DND-41 (cell line): ENCODE data around the gene NDC80.
"Not testable (repeated sequence)": the region's sequence is repeated elsewhere in the genome, so short reads cannot be mapped to it uniquely, and the experiment has no call there.

Experiments used
- ATAC-seq: fragments of 200-7000 bp; cut with Tn5 transposase; 3 replicates; pipeline ENCODE4 v1.9.1; 2021; ENCODE audit warnings: low read depth; ENCODE audit not compliant: insufficient read depth
- DNase-seq: peaks from one replicate; pipeline ENCODE4 v3.0.0-alpha.2; 2020
- H2AFZ ChIP-seq: 2 replicates; pipeline ENCODE4 v1.6.0; 2012; ENCODE audit warnings: low read depth, low read length
- H3K27ac ChIP-seq: 2 replicates; pipeline ENCODE4 v1.5.1; 2012; ENCODE audit warnings: low read length, inconsistent platforms
- H3K27me3 ChIP-seq: fragments of 200-600 bp; sonication (generic); 2 replicates; pipeline ENCODE4 v1.6.0; 2012; ENCODE audit warnings: low read length, mild to moderate bottlenecking, inconsistent platforms; ENCODE audit not compliant: insufficient read depth, poor library complexity
- H3K36me3 ChIP-seq: 2 replicates; pipeline ENCODE4 v1.5.1; 2012; ENCODE audit warnings: low read length, inconsistent platforms; ENCODE audit not compliant: insufficient read depth
- H3K4me1 ChIP-seq: 2 replicates; pipeline ENCODE4 v1.5.1; 2012; ENCODE audit warnings: mild to moderate bottlenecking, low read length; ENCODE audit not compliant: insufficient read depth
- H3K4me2 ChIP-seq: 2 replicates; pipeline ENCODE4 v1.6.0; 2012; ENCODE audit warnings: mild to moderate bottlenecking, moderate library complexity, low read length, inconsistent platforms; ENCODE audit not compliant: insufficient read depth
- H3K4me3 ChIP-seq, 2 experiments: fragments of 200-600 bp in 1 of 2; shearing (Covaris generic) in 1 of 2; 2 replicates each; pipeline ENCODE4 v1.5.1; 2012 to 2016; ENCODE audit warnings: inconsistent platforms in 2 of 2, low read length in 2 of 2, mild to moderate bottlenecking in 2 of 2, low read depth in 1 of 2, moderate library complexity in 1 of 2
- H3K79me2 ChIP-seq: 2 replicates; pipeline ENCODE4 v1.6.0; 2012; ENCODE audit warnings: low read length, inconsistent platforms; ENCODE audit not compliant: insufficient read depth
- H3K9ac ChIP-seq: 2 replicates; pipeline ENCODE4 v1.6.0; 2012; ENCODE audit warnings: low read depth, mild to moderate bottlenecking, inconsistent platforms, low read length, moderate library complexity
- H3K9me3 ChIP-seq: 2 replicates; pipeline ENCODE4 v1.5.1; 2012; ENCODE audit warnings: low read length, moderate library complexity, mild to moderate bottlenecking, inconsistent platforms; ENCODE audit not compliant: insufficient read depth, severe bottlenecking
- H4K20me1 ChIP-seq: 2 replicates; pipeline ENCODE4 v1.6.0; 2012; ENCODE audit warnings: low read length; ENCODE audit not compliant: insufficient read depth
- CTCF ChIP-seq: IDR thresholded peaks from 2 replicates; pipeline ENCODE4 v1.5.1; 2012; ENCODE audit warnings: borderline replicate concordance, low read length, moderate library complexity, mild to moderate bottlenecking; ENCODE audit not compliant: poor library complexity, severe bottlenecking; ENCODE audit errors: extremely low read depth
- EZH2 ChIP-seq: IDR thresholded peaks from 3 replicates; pipeline ENCODE4 v1.6.1; 2012; ENCODE audit warnings: borderline replicate concordance, low read depth, mild to moderate bottlenecking, moderate library complexity, low read length, inconsistent platforms; ENCODE audit not compliant: severe bottlenecking

The NDC80 gene

GRCh38 chr18:2656237-2656980, 85.1 kb downstream of the NDC80 start:
- peak overlapping the region; percentile 97 for H3K9ac ChIP-seq
- peak; percentile 27 for ATAC-seq
- no peaks in the 10 kb centered on the region for H3K27me3 ChIP-seq
- peak overlapping the region; percentile 79 for H3K4me2 ChIP-seq
- H3K79me2 ChIP-seq = peaks cover 59% of the 10 kb centered on the region
- H3K4me1 ChIP-seq = peaks cover 33% of the 10 kb centered on the region
- H3K9me3 ChIP-seq = no peaks in the 10 kb centered on the region
- peak overlapping the region; percentile 89 for H3K27ac ChIP-seq
- H4K20me1 ChIP-seq = peaks cover 43% of the 10 kb centered on the region
- H3K36me3 ChIP-seq = peaks cover 12% of the 10 kb centered on the region; the same call in 1 of the 2 replicates
- no peak for TF ChIP-seq EZH2
- no peak for TF ChIP-seq CTCF
- DNase-seq = peak; percentile 46
- H3K4me3 ChIP-seq = peak overlapping the region; percentile 44 to 71
- H2AFZ ChIP-seq = peak overlapping the region; percentile 72

- Histone ChIP-seq H3K27me3 (no peaks in the 10 kb centered on the region), H3K27ac (peak overlapping the region; percentile 89), H3K4me3 (peak overlapping the region; percentile 44 to 71), H3K36me3 (peaks cover 12% of the 10 kb centered on the region; the same call in 1 of the 2 replicates), H3K4me2 (peak overlapping the region; percentile 79), H3K79me2 (peaks cover 63% of the 10 kb centered on the region), H2AFZ (peak overlapping the region; percentile 72; the same call in 1 of the 2 replicates), H3K9me3 (no peaks in the 10 kb centered on the region), H4K20me1 (peaks cover 43% of the 10 kb centered on the region), H3K4me1 (peaks cover 33% of the 10 kb centered on the region), H3K9ac (peak overlapping the region; percentile 97)
- TF ChIP-seq EZH2 (no peak), CTCF (no peak)
- ATAC-seq (peak; percentile 22; the same call in 2 of the 3 replicates), DNase-seq (no peak)
Measured at GRCh38 chr18:2656981-2657512, 85.7 kb downstream of the NDC80 start.

- Histone ChIP-seq H2AFZ (no peak overlapping the region), H4K20me1 (peaks cover 45% of the 10 kb centered on the region), H3K9me3 (no peaks in the 10 kb centered on the region), H3K4me3 (peak overlapping the region; percentile 44 to 71; a peak in 3 of 4 replicates), H3K27me3 (no peaks in the 10 kb centered on the region), H3K9ac (peak overlapping the region; percentile 97), H3K79me2 (peaks cover 71% of the 10 kb centered on the region), H3K4me2 (peak overlapping the region; percentile 79), H3K27ac (no peak overlapping the region; the same call in 1 of the 2 replicates), H3K36me3 (peaks cover 12% of the 10 kb centered on the region; the same call in 1 of the 2 replicates), H3K4me1 (peaks cover 33% of the 10 kb centered on the region)
- ATAC-seq = no peak
- no peak for DNase-seq
- TF ChIP-seq EZH2 (no peak), CTCF (no peak)
Measured at GRCh38 chr18:2657788-2658458, 86.6 kb downstream of the NDC80 start.

GRCh38 chr18:2660849-2661248, 89.5 kb downstream of the NDC80 start:
- DNase-seq, H3K4me3 ChIP-seq, H3K27ac ChIP-seq, H3K9ac ChIP-seq, H3K27me3 ChIP-seq, ATAC-seq, H3K9me3 ChIP-seq, H2AFZ ChIP-seq: not testable (repeated sequence)
- H4K20me1 ChIP-seq = peaks cover 65% of the 10 kb centered on the region
- peaks cover 12% of the 10 kb centered on the region for H3K36me3 ChIP-seq
- peak overlapping the region; percentile 14; the same call in 1 of the 2 replicates for H3K4me2 ChIP-seq
- peaks cover 28% of the 10 kb centered on the region for H3K4me1 ChIP-seq
- H3K79me2 ChIP-seq = peaks cover 98% of the 10 kb centered on the region

- peaks cover 24% of the 10 kb centered on the region for H3K4me1 ChIP-seq
- not testable (repeated sequence) for H3K27ac ChIP-seq, H3K4me2 ChIP-seq, H3K9ac ChIP-seq, DNase-seq, H3K27me3 ChIP-seq, H3K9me3 ChIP-seq, ATAC-seq, H3K4me3 ChIP-seq, H2AFZ ChIP-seq
- peaks cover 67% of the 10 kb centered on the region for H4K20me1 ChIP-seq
- peaks cover 20% of the 10 kb centered on the region for H3K36me3 ChIP-seq
- peaks cover 98% of the 10 kb centered on the region for H3K79me2 ChIP-seq
Measured at GRCh38 chr18:2662288-2662687, 90.9 kb downstream of the NDC80 start.
